ENCODE data around the gene MCAT. TPM values are rescaled to one million over a fixed set of nuclear protein-coding genes. Genes with fewer than 3 reads are reported as not detected.

The MCAT gene
- total RNA-seq, 1 donor from 2014 or later, result 15.5 TPM

Other genes starting within 250 kb of the MCAT start
- 64.9 TPM for gene PACSIN2, start 128.2 kb downstream of the MCAT start, total RNA-seq
- 7.3 TPM for gene TTLL1, start 54.0 kb downstream of the MCAT start, total RNA-seq
- 0.43 TPM for gene BIK, start 32.6 kb downstream of the MCAT start, total RNA-seq
- 136 TPM for gene TSPO, start 8.2 kb upstream of the MCAT start, total RNA-seq
- gene TTLL12, start 43.7 kb upstream of the MCAT start, total RNA-seq, result 13.2 TPM
- 0.89 TPM for gene SCUBE1, start 200.0 kb upstream of the MCAT start, total RNA-seq